Stimulated activated naive CD8-positive, alpha-beta T cell treated with anti-CD3 and anti-CD28 coated beads, Interleukin-15, Interleukin-2, amounts not matched to agents 100 U/mL and 50 U/mL, for 24 hours (primary cell): ENCODE data around the gene CADPS.

Source experiments
- ATAC-seq: fragments of 150-1000 bp; cut with Tn5 transposase; one replicate; pipeline ENCODE4 v1.10.0; 2021
- DNase-seq: peaks from one replicate; pipeline ENCODE4 v3.0.0; 2021

Gene CADPS

DNA sequence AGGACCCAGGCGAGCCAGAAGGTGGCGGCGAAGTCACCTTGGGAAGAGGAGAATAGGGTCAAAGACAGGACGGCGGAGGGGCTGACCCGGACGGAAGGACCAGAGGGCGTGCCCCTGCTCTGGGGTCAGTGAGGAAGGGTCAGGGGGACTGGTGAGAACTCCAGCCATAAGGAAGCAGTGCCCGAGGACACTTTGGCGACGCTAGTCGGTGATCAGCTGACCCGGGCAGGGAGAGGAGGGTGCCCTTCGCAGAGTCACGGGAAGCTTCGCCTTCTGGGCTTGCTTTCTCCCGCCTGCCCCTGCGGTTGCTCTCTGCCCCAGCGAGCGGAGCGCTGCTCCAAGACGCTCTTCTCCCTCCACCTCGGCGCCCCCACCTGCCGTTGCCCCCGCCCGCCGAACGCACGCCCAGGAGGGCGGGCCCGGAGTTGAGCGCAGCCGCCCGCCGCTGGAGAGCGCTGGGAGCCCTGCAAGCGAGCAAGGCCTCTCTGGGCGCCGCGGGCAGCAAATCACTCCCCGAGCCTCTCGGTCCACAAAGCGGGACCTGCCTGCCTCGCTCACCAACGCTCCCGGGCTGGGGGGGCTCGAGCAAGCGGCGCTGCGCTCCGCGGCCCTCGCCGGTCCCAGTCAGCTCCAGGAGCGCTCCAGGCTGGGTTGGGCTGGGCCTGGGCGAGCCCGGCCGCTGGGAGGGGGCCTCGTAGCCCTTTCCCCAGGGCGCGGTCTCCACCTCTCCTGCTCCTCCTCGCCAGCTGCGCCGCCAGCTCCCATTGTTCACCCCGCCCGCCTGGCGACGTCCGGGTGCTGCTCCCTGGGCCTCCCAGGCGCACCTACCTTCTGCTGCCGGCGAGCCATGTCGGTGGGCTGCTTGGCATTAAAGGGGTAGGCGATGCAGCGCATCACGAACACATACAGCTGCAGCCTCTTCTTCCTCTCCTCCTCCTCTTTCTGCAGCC, 1.2 kb downstream of the CADPS start:
- ATAC-seq: no peak
- no peak for DNase-seq

GRCh38 chr3:62873451-62873760, 1.8 kb downstream of the CADPS start:
- no peak for ATAC-seq
- no peak for DNase-seq

- ATAC-seq (no peak), DNase-seq (no peak)
Measured at GRCh38 chr3:62872318-62872717, 2.9 kb downstream of the CADPS start.

GRCh38 chr3:62870321-62870720, 4.9 kb downstream of the CADPS start:
- DNase-seq (no peak), ATAC-seq (no peak)

DNA sequence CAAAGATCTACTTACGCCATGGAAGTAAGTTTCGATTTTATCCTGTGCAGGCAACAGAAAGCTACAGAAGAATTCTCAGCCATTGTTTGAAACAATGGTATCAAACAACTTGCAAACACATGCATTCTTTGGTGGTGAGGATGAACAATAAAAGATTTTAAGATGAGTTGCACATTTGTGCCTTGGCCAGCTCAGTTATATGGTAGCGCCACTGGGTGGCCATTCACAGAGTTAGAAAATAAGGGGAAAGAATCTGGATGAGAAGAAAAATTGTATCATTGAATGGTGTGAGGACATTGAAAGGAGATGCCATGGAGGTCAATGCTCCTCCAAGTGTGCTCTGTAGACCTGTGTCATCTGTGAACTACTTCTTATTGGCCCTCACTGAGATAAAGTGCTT, 11.6 kb downstream of the CADPS start:
- ATAC-seq (no peak), DNase-seq (no peak)

DNA sequence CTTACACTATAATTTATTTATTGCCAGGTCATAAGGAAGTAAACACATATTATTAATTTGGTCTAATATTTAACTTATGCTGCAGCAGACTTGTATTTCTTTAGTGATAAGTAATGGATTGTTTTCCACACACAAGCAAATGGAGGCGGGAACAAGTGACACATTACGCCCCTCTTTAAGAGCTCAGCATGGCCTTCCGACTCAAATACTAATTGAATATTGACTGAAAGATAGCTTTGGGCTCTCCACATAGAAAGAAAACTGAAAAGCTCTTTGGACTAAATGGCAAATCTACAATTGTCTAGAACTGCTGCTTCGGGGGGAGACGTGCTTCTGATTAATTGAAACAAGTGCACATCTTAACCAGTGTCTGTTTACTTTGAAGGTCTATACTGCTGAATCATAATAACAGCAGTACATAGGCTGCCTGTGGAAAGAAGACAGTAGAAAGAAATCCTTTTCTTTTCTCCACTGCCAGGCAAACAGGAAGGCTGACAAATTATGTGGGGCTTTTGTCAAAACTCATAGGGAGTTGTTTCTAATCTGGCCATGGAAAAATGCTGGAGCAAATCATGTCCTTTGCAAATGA, 15.9 kb downstream of the CADPS start:
- no peak for DNase-seq
- ATAC-seq: no peak

DNA sequence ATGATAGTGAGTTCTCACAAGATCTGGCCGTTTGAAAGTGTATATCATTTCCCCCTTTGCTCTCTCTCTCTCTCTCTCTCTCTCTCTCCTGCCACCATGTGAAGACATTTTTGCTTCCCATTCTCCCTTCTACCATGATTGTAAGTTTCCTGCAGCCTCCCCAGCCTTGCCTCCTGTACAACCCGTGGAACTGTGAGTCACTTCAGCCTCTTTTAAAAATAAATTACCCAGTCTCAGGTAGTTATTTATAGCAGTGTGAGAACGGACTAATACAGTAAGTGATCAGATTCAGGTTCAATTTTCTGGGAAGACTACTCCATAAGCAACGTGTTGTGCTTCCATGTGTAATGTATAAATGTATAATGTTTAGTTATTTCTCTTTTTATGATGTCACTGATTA, 29.2 kb downstream of the CADPS start:
- DNase-seq: no peak
- no peak for ATAC-seq

- no peak for ATAC-seq
- DNase-seq: no peak
Measured at GRCh38 chr3:62843508-62843907, 31.7 kb downstream of the CADPS start.

GRCh38 chr3:62839748-62840147, 35.5 kb downstream of the CADPS start:
- ATAC-seq: no peak
- DNase-seq: no peak

GRCh38 chr3:62837145-62837787, 38.0 kb downstream of the CADPS start:
- DNase-seq (no peak), ATAC-seq (no peak)

DNA sequence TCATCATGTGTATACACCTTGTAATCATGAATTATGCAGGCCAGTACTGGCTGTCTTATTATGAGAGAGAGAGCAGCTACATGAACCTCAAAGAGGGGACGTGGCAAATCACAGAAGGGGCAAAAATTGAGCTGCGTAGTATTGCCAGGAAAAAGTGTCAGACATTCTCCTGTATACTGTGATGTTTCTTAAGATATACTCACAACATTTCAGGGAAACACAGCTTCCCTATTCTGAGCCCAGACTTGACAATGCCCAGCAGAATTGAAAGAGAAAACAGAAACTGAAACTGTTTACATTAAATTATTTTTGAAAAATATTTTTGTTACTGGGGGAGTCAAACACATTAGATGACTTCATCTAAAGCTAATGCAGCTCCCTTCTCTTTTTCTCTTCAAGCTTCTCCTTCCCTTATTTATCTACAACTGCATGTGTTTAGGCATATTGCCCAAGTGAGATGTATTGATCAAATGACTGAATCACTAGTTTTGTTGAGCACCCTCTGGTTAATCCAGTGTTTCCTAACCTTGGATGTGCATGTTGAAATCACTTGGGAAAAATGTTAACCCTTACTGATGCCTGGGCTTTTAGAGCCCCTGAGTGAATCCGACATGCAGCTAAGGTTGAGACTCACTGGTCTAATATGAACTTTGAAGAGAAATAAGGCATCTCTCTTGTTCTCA, 39.5 kb downstream of the CADPS start:
- no peak for ATAC-seq
- DNase-seq: no peak

- DNase-seq (no peak), ATAC-seq (no peak)
Measured at GRCh38 chr3:62833538-62833937, 41.7 kb downstream of the CADPS start.

GRCh38 chr3:62832553-62832952, 42.7 kb downstream of the CADPS start:
- DNase-seq: no peak
- ATAC-seq: no peak

GRCh38 chr3:62830727-62831322, 44.4 kb downstream of the CADPS start:
- DNase-seq (no peak), ATAC-seq (no peak)

- DNase-seq: no peak
- ATAC-seq: no peak
Measured at GRCh38 chr3:62827550-62827949, 47.7 kb downstream of the CADPS start.

DNA sequence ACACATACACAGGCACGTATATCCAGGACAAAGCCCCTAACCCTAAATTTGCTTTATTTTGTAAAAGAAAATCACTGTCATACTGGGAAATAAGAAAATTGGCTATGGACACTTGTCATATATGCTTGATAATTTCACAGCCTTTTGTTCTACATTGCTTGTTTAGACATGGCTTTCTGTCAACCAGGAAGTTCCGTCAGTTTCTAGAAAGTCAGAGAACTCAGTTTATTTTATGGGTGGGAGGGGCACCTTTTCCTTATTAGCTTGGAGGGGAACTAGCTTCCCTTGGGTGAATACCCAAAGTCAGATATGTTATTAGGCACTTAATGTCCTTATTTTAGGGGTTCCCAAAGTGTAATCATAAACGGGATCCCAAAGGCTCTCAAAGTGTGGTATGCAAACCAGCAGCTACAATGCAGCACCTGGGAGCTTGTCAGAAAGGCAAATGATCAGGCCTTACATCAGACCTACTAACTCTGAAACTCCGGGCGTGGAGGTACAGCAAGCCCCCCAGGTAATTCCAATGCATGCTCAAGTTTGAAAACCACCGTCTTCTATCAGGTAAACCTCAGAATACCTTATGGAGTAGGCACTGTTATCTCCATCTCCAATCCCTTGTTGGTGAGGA, 50.1 kb downstream of the CADPS start:
- no peak for ATAC-seq
- no peak for DNase-seq

DNA sequence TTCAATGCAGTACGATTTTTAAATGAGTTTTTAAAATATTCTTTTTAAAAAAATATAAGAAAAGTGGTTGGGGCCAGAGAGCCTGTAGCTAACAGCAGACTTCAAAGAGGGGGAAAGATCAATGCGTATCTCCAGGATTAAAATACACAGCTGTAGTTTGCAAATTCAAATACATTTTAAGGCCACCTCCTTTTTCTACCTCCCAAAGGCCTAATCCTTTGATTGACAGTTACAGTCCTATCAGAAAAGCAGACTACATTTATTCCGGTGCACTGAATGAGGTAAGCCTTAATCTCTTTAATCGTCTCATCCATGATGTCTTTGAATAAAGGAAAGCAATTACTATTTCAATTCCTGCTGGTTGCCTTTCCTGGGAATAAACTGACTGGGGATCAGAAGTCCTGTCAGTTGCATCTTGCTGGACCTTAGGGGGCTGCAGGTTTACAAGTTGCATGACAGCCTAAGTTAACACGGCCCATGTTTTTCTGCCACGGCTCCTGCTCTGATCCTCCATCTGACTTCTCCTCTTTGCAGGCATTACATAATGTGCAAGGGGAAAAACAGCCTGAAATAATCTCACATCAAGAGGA, 51.7 kb downstream of the CADPS start:
- ATAC-seq (no peak), DNase-seq (no peak)

DNA sequence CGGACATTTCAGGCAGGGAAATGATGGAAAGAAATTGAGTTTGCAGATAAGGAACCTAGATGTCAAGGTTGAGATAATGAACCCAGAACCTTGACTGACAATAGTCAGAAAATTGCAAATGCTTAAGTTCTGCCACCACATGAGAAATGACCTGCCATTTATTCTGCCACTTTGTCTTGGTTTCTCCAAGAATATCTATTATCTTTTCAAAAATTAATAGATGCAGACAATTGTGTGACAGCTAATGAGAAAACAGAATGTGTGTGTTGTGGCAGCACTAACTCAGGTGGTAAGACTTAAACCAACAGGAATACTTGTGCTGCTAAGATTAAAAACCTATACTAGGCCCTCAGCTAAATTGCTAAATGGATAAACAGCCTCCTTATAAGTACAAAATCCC, 52.3 kb downstream of the CADPS start:
- no peak for DNase-seq
- no peak for ATAC-seq

DNA sequence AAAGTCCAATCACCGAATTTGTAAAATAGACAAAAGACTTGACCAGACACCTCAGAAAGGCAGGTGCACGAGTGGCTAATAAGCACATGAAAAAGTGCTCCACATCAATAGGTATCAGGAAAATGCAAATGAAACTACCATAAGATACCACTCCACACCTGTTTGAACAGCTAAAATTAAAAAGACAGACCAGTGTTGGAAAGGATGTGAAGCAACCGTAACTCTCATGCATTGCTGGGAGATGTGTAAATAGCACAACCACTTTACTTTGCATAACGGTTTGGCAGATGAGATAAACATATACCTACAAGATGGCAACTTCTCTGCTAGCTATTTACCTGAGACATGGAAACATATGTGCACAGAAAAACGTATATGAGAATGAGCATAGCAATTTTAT, 56.9 kb downstream of the CADPS start:
- no peak for ATAC-seq
- DNase-seq: no peak

GRCh38 chr3:62817678-62818077, 57.5 kb downstream of the CADPS start:
- ATAC-seq: no peak
- DNase-seq: no peak

DNA sequence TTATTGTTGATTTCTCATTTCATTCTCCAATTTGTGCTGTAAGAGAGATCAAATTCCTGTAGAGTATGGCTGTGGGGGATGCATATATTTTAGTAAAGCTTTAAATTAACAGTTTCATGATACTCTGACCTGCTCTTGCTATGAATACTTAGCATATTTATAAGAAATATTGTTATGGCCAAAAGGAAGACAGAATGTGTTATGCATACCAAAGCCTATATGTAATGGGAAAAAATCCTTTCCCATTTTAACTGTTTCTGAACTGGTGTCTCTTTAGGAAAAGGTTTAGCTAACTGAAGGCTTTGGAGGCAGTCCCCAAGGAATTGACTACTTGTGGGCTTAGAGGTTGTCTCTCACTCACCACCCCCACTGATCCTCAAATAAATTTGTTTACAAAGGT, 59.2 kb downstream of the CADPS start:
- no peak for ATAC-seq
- DNase-seq: no peak

- DNase-seq: no peak
- no peak for ATAC-seq
Measured at GRCh38 chr3:62812631-62813030, 62.6 kb downstream of the CADPS start.
